Lung (tissue), 12 donors: ENCODE measurements around the gene ELK4. TPM values are rescaled to one million over a fixed set of nuclear protein-coding genes. Genes with fewer than 3 reads are reported as not detected.

Source experiments
- ATAC-seq: fragments of 200-7000 bp; cut with Tn5 transposase; one replicate; pipeline ENCODE4 v1.9.1; 2020; ENCODE audit warnings: moderate number of reproducible peaks; ENCODE audit not compliant: insufficient read depth, low FRiP score
- DNase-seq, 3 donors: peaks; one replicate each; pipeline ENCODE4 v3.0.0-alpha.2; 2013 to 2017
- H3K27ac ChIP-seq, 2 donors: one replicate each; pipeline ENCODE4 v1.5.1; 2013; ENCODE audit warnings: mild to moderate bottlenecking in 2 of 2, moderate library complexity in 2 of 2, control low read depth in 1 of 2, inconsistent platforms in 1 of 2, low read depth in 1 of 2, low read length in 1 of 2
- H3K27me3 ChIP-seq, 3 donors: one replicate each; pipeline ENCODE4 v1.5.1; 2013; ENCODE audit warnings: low read length in 2 of 3; ENCODE audit not compliant: control insufficient read depth in 3 of 3, insufficient read depth in 3 of 3
- H3K36me3 ChIP-seq, 4 donors: one replicate each; pipeline ENCODE4 v1.5.1; 2013; ENCODE audit warnings: low read length in 4 of 4, mild to moderate bottlenecking in 1 of 4, moderate library complexity in 1 of 4; ENCODE audit not compliant: control insufficient read depth in 4 of 4, insufficient read depth in 4 of 4
- H3K4me1 ChIP-seq, 5 donors: one replicate each; pipeline ENCODE4 v1.5.1; 2013; ENCODE audit warnings: low read length in 5 of 5, mild to moderate bottlenecking in 2 of 5, moderate library complexity in 1 of 5; ENCODE audit not compliant: control insufficient read depth in 5 of 5, insufficient read depth in 5 of 5
- H3K4me3 ChIP-seq: one replicate; pipeline ENCODE4 v1.5.1; 2013; ENCODE audit warnings: mild to moderate bottlenecking, control low read depth, moderate library complexity
- H3K9ac ChIP-seq, 2 donors: one replicate each; pipeline ENCODE4 v1.5.1; 2013; ENCODE audit warnings: low read length in 2 of 2, control low read depth in 1 of 2; ENCODE audit not compliant: insufficient read depth in 1 of 2
- H3K9me3 ChIP-seq, 4 donors: one replicate each; pipeline ENCODE4 v1.5.1; 2013; ENCODE audit warnings: low read length in 3 of 4, mild to moderate bottlenecking in 1 of 4, moderate library complexity in 1 of 4; ENCODE audit not compliant: control insufficient read depth in 4 of 4, insufficient read depth in 3 of 4
- CTCF ChIP-seq: IDR thresholded peaks from 2 replicates; pipeline ENCODE4 v1.5.1; 2012; ENCODE audit warnings: mild to moderate bottlenecking; ENCODE audit errors: control extremely low read depth, extremely low read depth
- WGBS, 2 donors: extraction: QIAGEN DNeasy Blood & Tissue Kit; methylation state at CpG; one replicate each; pipeline ENCODE4 v1.1.7; 2013; 5-methylcytosine and 5-hydroxymethylcytosine counted together
- polyA plus RNA-seq, 2 donors: library from polyadenylated mRNA; stranded (reverse); fragments of 200-250 nt; gene quantifications; one replicate each; pipeline ENCODE4 v1.2.1, GENCODE V29; 2013
- total RNA-seq, 2 donors: library from RNA; depleted of rRNA in 1 of 2; stranded (reverse); fragments of >200 nt in 1 of 2; gene quantifications; one replicate each; pipeline ENCODE4 v1.2.1, GENCODE V29; 2014 to 2021
- donor health status: control.
- donor health status: control.
- donor health status: Bipolar disorder and iron deficiency.
- donor health status: healthy.
- donor health status: DM: yes; HTN: yes; CAD: no.

Gene ELK4
- total and polyA plus RNA-seq, 4 donors, result 5.0 to 46.7 (median 17.8) TPM

GRCh38 chr1:205604059-205604458, 27.8 kb downstream of the ELK4 start:
- no peak for TF ChIP-seq CTCF
- Histone ChIP-seq H3K4me1 (peaks cover under 1 to 18% (median 12%) of the 10 kb centered on the region in 5 donors), H3K27ac (no peak overlapping the region), H3K9me3 (no peaks in the 10 kb centered on the region), H3K9ac (no peak overlapping the region), H3K27me3 (no peaks in the 10 kb centered on the region), H3K36me3 (peaks cover 0 to 13% (median 9%) of the 10 kb centered on the region in 4 donors), H3K4me3 (no peak overlapping the region)
- ATAC-seq, result no peak
- WGBS, 2 donors, result 94 to 95% methylated on average over 5 of the region's 5 CpGs
- no peak for DNase-seq

- H3K9me3 ChIP-seq, result no peaks in the 10 kb centered on the region
- WGBS, 2 donors, result 87 to 90% methylated on average over 4 of the region's 4 CpGs
- peaks cover 0 to 13% (median 9%) of the 10 kb centered on the region in 4 donors for H3K36me3 ChIP-seq
- H3K9ac ChIP-seq, result no peak overlapping the region
- DNase-seq, result no peak
- H3K4me1 ChIP-seq, result peaks cover 4 to 34% (median 26%) of the 10 kb centered on the region in 5 donors
- no peaks in the 10 kb centered on the region for H3K27me3 ChIP-seq
- H3K27ac ChIP-seq, result no peak overlapping the region
- TF ChIP-seq CTCF, result no peak
- H3K4me3 ChIP-seq, result no peak overlapping the region
- ATAC-seq, result no peak
Measured at GRCh38 chr1:205601205-205601604, 30.6 kb downstream of the ELK4 start.

- H3K9ac ChIP-seq, result peak overlapping the region in 1 of 2 donors; percentile 35
- ATAC-seq (no peak), DNase-seq (peak in 1 of 3 donors; percentile 37)
- peaks cover 0 to 11% (median 7%) of the 10 kb centered on the region in 4 donors for H3K36me3 ChIP-seq
- H3K27ac ChIP-seq, result peak overlapping the region; percentile 26 to 43
- peaks cover 4 to 34% (median 26%) of the 10 kb centered on the region in 5 donors for H3K4me1 ChIP-seq
- no peak overlapping the region for H3K4me3 ChIP-seq
- H3K9me3 ChIP-seq, result no peaks in the 10 kb centered on the region
- 45 to 80% methylated on average over 1 of the region's 1 CpG for WGBS, 2 donors
- H3K27me3 ChIP-seq, result no peaks in the 10 kb centered on the region
- no peak for TF ChIP-seq CTCF
Measured at GRCh38 chr1:205600085-205600484, 31.7 kb downstream of the ELK4 start.

GRCh38 chr1:205599669-205600042, 32.2 kb downstream of the ELK4 start:
- H3K27ac ChIP-seq, result peak overlapping the region; percentile 26 to 43
- H3K4me1 ChIP-seq, result peaks cover 4 to 34% (median 26%) of the 10 kb centered on the region in 5 donors
- H3K9me3 ChIP-seq, result no peaks in the 10 kb centered on the region
- TF ChIP-seq CTCF, result no peak
- H3K9ac ChIP-seq, result peak overlapping the region in 1 of 2 donors; percentile 35
- ATAC-seq, result no peak
- no peak for DNase-seq
- 69 to 86% methylated on average over 5 of the region's 5 CpGs for WGBS, 2 donors
- H3K4me3 ChIP-seq, result no peak overlapping the region
- H3K27me3 ChIP-seq, result no peaks in the 10 kb centered on the region
- peaks cover 0 to 11% (median 7%) of the 10 kb centered on the region in 4 donors for H3K36me3 ChIP-seq
